Uterus (tissue), 2 donors: ENCODE measurements around the gene FAM174B.

Experiments
- CTCF ChIP-seq, 4 experiments: fragments of 200-600 bp in 2 of 4; fragments of 450-650 bp in 2 of 4; sonication (generic) in 2 of 4; IDR thresholded peaks; one replicate each; pipeline ENCODE4 v1.5.1; 2016 to 2019; ENCODE audit warnings: antibody characterized with exemption in 4 of 4, mild to moderate bottlenecking in 2 of 4, moderate library complexity in 1 of 4
- POLR2A ChIP-seq, 2 donors: fragments of 450-650 bp; IDR thresholded peaks; one replicate each; pipeline ENCODE4 v1.6.1; 2016; ENCODE audit warnings: antibody characterized with exemption in 2 of 2, mild to moderate bottlenecking in 1 of 2, moderate library complexity in 1 of 2

- TF ChIP-seq CTCF (IDR thresholded peaks at IDR 0.05) (no peak), POLR2A (IDR thresholded peaks at IDR 0.05) (no peak)
These were observed 40.5 kb upstream of the FAM174B start for GRCh38 chr15:92696096-92696495.
